A375 (cell line): Measurements from ENCODE around the gene TRHDE. TPM values are rescaled to one million over a fixed set of nuclear protein-coding genes. Genes with fewer than 3 reads are reported as not detected.

Experiments used
- total RNA-seq: library from RNA; depleted of rRNA; stranded (reverse); fragments of >200 nt; shearing (Covaris generic); gene quantifications from 2 replicates; pipeline ENCODE4 v1.2.3, GENCODE V29; 2014; rRNA removed

Gene TRHDE
- 16.2 and 25.0 TPM in 2 replicates for total RNA-seq

GRCh38 chr12:72272091-72272661, at the start of gene TRHDE:
TRHDE (plus strand) TSS chr12:72272370; CDS start chr12:72272644, 274 bp downstream.

